ENCODE results near the gene PCDH9. TPM values are rescaled to one million over a fixed set of nuclear protein-coding genes. Genes with fewer than 3 reads are reported as not detected.

The PCDH9 gene
- total and polyA plus RNA-seq, 2 of the 13 experiments (the other 11 are each of a cell fraction or from before 2014, with no cell fraction given) = 0.09 TPM; not detected in 1

DNA sequence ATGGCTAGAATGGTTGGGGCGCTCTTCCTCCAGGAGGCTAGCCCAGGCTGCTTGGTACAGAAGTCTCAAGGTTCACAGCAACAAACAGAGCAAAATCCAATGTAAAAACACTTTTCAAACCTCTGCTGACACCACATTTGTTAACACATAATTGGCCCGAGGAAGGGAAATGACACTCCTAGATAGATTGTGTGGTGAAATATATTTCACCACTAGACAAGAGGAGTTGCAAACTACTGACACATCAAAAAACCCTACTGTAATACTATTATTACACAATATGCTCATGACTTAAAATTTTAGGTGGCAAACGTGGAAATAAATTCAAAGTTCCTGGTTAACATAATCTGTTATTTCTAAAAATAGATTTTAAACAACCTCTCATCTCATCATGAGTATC is 643.6 kb downstream of the PCDH9 start:
- intact Hi-C loops (cut with micrococcal nuclease; ENCODE audit: unreplicated experiment) = no loop called here
- H3K4me2 ChIP-seq (ENCODE audit: low read depth, low read length) = no peak overlapping the region
- no TSS peak for BruUV-seq (replicated peaks)
- ATAC-seq = no peak
- no peak overlapping the region for H3K27ac ChIP-seq (ENCODE audit: extremely low read length, insufficient read depth, low read length)
- H3K27me3 ChIP-seq (ENCODE audit: control insufficient read depth in 1 of 2, insufficient read depth in 2 of 2, low read length in 2 of 2) = no peaks in the 10 kb centered on the region
- ChIA-PET CTCF (ENCODE audit: low intra/inter-chr PET ratio, low total read pairs) (no interaction called here), POLR2A (no interaction called here)
- H3K9ac ChIP-seq (ENCODE audit: insufficient read depth, low read depth, low read length) = no peak overlapping the region
- 2% methylated on average over 3 of the region's 3 CpGs for WGBS (ENCODE audit: low lambda C conversion rate)
- H3K36me3 ChIP-seq (replicated peaks in 1 of 2; ENCODE audit: control insufficient read depth in 1 of 2, insufficient read depth in 2 of 2, low read length in 2 of 2) = no peaks in the 10 kb centered on the region
- H3K4me3 ChIP-seq (replicated peaks in 1 of 3; ENCODE audit: insufficient read depth in 1 of 3, low read depth in 2 of 3, low read length in 3 of 3) = no peak overlapping the region
- no peaks in the 10 kb centered on the region for H3K4me1 ChIP-seq (ENCODE audit: insufficient read depth, low read length)
- no peaks in the 10 kb centered on the region for H4K20me1 ChIP-seq (ENCODE audit: insufficient read depth, low read length)
- DNase-seq (ENCODE audit: low spot score) = no peak
- in situ Hi-C loops (cut with HindIII; ENCODE audit: extremely low pct_ligation_motif_present, low pct_unique_long_range_greater_than_20kb) = no loop called here
- TF ChIP-seq GTF3A (CRISPR knock-in tag; conservative IDR thresholded peaks at IDR 0.05) = no peak
- TF ChIP-seq CEBPB (IDR thresholded peaks at IDR 0.05; ENCODE audit: borderline replicate concordance, low read depth, low read length) = peak; percentile 19; the same call in 1 of the 2 replicates
- FAIRE-seq = no peak
- no peaks in the 10 kb centered on the region for H3K79me2 ChIP-seq (ENCODE audit: insufficient read depth, low read length)
- H2AFZ ChIP-seq (ENCODE audit: low read length) = no peak overlapping the region
- H3K9me3 ChIP-seq (ENCODE audit: low read length) = no peaks in the 10 kb centered on the region

DNA sequence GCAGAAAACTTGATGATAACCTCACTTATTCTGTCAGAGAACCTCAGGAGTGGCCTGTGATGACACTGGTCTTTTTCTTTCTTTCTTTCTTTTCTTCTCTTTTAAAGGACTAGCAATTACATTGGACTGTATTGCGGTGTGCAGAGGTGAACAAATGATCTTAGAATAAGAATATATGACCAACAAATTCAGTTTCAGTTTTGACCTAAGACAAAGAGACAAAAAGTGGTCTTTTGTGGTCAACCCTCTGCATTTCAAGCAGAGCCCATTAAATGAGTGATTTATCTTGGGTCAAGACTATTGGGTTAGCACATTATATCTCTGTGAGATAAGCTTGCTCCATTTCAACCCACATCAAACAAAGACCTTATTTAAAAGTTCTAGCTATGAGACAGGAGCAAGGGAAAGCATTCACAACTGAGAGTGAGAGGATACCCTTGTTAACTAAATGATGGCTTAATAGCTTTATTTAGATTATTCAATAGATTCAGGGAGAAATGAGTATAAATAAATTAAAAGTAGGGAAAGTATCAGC is 644.4 kb downstream of the PCDH9 start:
- Histone ChIP-seq H2AFZ (ENCODE audit: low read length) (no peak overlapping the region), H3K27me3 (ENCODE audit: control insufficient read depth in 1 of 2, insufficient read depth in 2 of 2, low read length in 2 of 2) (no peaks in the 10 kb centered on the region), H3K79me2 (ENCODE audit: insufficient read depth, low read length) (no peaks in the 10 kb centered on the region), H3K36me3 (replicated peaks in 1 of 2; ENCODE audit: control insufficient read depth in 1 of 2, insufficient read depth in 2 of 2, low read length in 2 of 2) (no peaks in the 10 kb centered on the region), H4K20me1 (ENCODE audit: insufficient read depth, low read length) (no peaks in the 10 kb centered on the region), H3K9ac (ENCODE audit: insufficient read depth, low read depth, low read length) (no peak overlapping the region), H3K4me3 (replicated peaks in 1 of 3; ENCODE audit: insufficient read depth in 1 of 3, low read depth in 2 of 3, low read length in 3 of 3) (no peak overlapping the region), H3K4me2 (ENCODE audit: low read depth, low read length) (no peak overlapping the region), H3K9me3 (ENCODE audit: low read length) (no peaks in the 10 kb centered on the region), H3K27ac (ENCODE audit: extremely low read length, insufficient read depth, low read length) (no peak overlapping the region), H3K4me1 (ENCODE audit: insufficient read depth, low read length) (no peaks in the 10 kb centered on the region)
- in situ Hi-C loops (cut with HindIII; ENCODE audit: extremely low pct_ligation_motif_present, low pct_unique_long_range_greater_than_20kb) (no loop called here), intact Hi-C loops (cut with micrococcal nuclease; ENCODE audit: unreplicated experiment) (no loop called here)
- TF ChIP-seq TEAD2 (CRISPR knock-in tag; IDR thresholded peaks at IDR 0.05) = no peak
- TF ChIP-seq RBFOX2 (IDR thresholded peaks at IDR 0.05; ENCODE audit: low read depth, low read length) = no peak
- TF ChIP-seq NFYC (CRISPR knock-in tag; IDR thresholded peaks at IDR 0.05) = no peak
- TF ChIP-seq MIER3 (CRISPR knock-in tag; IDR thresholded peaks at IDR 0.05; ENCODE audit: borderline replicate concordance) = no peak
- 0% methylated on average over 1 of the region's 1 CpG for WGBS (ENCODE audit: low lambda C conversion rate)
- POLR2A ChIA-PET = no interaction called here
- ATAC-seq (no peak), FAIRE-seq (no peak), DNase-seq (ENCODE audit: low spot score) (no peak)
- BruUV-seq (replicated peaks) = no TSS peak
- CTCF ChIA-PET (ENCODE audit: low intra/inter-chr PET ratio, low total read pairs) = no interaction called here
